GM23338 (cell line): ENCODE measurements around the gene KCNS3. TPM values are rescaled to one million over a fixed set of nuclear protein-coding genes. Genes with fewer than 3 reads are reported as not detected.

Experiments used
- ATAC-seq: fragments of 200-7000 bp; cut with Tn5 transposase; 3 replicates; pipeline ENCODE4 v1.9.1; 2020
- DNase-seq: peaks from one replicate; pipeline ENCODE4 v3.0.0-alpha.2; 2015; ENCODE audit warnings: low spot score
- H2AFZ ChIP-seq: fragments of 200-600 bp; sonication (generic); 2 replicates; pipeline ENCODE4 v1.8.0; 2016; ENCODE audit warnings: antibody characterized with exemption, mild to moderate bottlenecking, moderate library complexity
- H3F3A ChIP-seq: fragments of 200-600 bp; sonication (generic); replicated peaks from 2 replicates; pipeline ENCODE4 v1.8.0; 2017; ENCODE audit warnings: antibody characterized with exemption, mixed run types, low read depth
- H3K27ac ChIP-seq: fragments of 200-600 bp; sonication (generic); 2 replicates; pipeline ENCODE4 v1.6.1; 2016; ENCODE audit warnings: low read depth
- H3K27me3 ChIP-seq: fragments of 200-600 bp; sonication (generic); 2 replicates; pipeline ENCODE4 v1.8.0; 2016; ENCODE audit warnings: mild to moderate bottlenecking, mixed run types, moderate library complexity; ENCODE audit not compliant: insufficient read depth
- H3K36me3 ChIP-seq: fragments of 200-600 bp; sonication (generic); 2 replicates; pipeline ENCODE4 v1.8.0; 2016; ENCODE audit warnings: mild to moderate bottlenecking; ENCODE audit not compliant: insufficient read depth
- H3K4me1 ChIP-seq: fragments of 200-600 bp; sonication (generic); 2 replicates; pipeline ENCODE4 v1.8.0; 2016; ENCODE audit warnings: mild to moderate bottlenecking, moderate library complexity; ENCODE audit not compliant: insufficient read depth
- H3K4me2 ChIP-seq: fragments of 200-600 bp; sonication (generic); 2 replicates; pipeline ENCODE4 v1.7.1; 2017; ENCODE audit warnings: mixed run types
- H3K4me3 ChIP-seq: fragments of 200-600 bp; sonication (generic); 2 replicates; pipeline ENCODE4 v1.6.1; 2016; ENCODE audit warnings: mixed run types
- H3K79me2 ChIP-seq: fragments of 200-600 bp; sonication (generic); replicated peaks from 2 replicates; pipeline ENCODE4 v1.8.0; 2017; ENCODE audit warnings: mild to moderate bottlenecking; ENCODE audit not compliant: insufficient read depth
- H3K9me2 ChIP-seq: fragments of 200-600 bp; sonication (generic); 2 replicates; pipeline ENCODE4 v1.8.0; 2017; ENCODE audit not compliant: insufficient read depth
- H4K20me1 ChIP-seq: fragments of 200-600 bp; sonication (generic); replicated peaks from 2 replicates; pipeline ENCODE4 v1.8.0; 2017; ENCODE audit warnings: mild to moderate bottlenecking; ENCODE audit not compliant: insufficient read depth
- H3K27ac Mint-ChIP-seq: 2 replicates; pipeline ENCODE4 v1.8.0; 2020; ENCODE audit warnings: inconsistent platforms, mild to moderate bottlenecking, moderate library complexity, mixed read lengths
- H3K27me3 Mint-ChIP-seq: 3 replicates; pipeline ENCODE4 v1.8.0; 2022; ENCODE audit warnings: low read depth, mild to moderate bottlenecking, moderate library complexity, mixed read lengths, inconsistent platforms; ENCODE audit not compliant: insufficient read depth, poor library complexity
- H3K36me3 Mint-ChIP-seq: 3 replicates; pipeline ENCODE4 v1.8.0; 2021; ENCODE audit warnings: low read depth, mild to moderate bottlenecking, inconsistent platforms, moderate library complexity, mixed read lengths
- H3K4me1 Mint-ChIP-seq: 3 replicates; pipeline ENCODE4 v1.8.0; 2020; ENCODE audit warnings: mild to moderate bottlenecking, inconsistent platforms, mixed read lengths
- H3K4me3 Mint-ChIP-seq: 3 replicates; pipeline ENCODE4 v1.8.0; 2021; ENCODE audit warnings: moderate library complexity, mild to moderate bottlenecking, inconsistent platforms, mixed read lengths
- H3K9me3 Mint-ChIP-seq: 3 replicates; pipeline ENCODE4 v1.8.0; 2020; ENCODE audit warnings: moderate library complexity, mild to moderate bottlenecking, inconsistent platforms, mixed read lengths
- CREB1 ChIP-seq: fragments of 250-450 bp; sonication (Bioruptor Pico); IDR thresholded peaks from 2 replicates; pipeline ENCODE4 v1.5.0; 2020; ENCODE audit warnings: low read depth, mild to moderate bottlenecking, moderate library complexity
- EZH2 ChIP-seq: fragments of 200-600 bp; sonication (generic); IDR thresholded peaks from one replicate; pipeline ENCODE4 v1.8.0; 2017; ENCODE audit warnings: antibody characterized with exemption, mild to moderate bottlenecking, low read depth; ENCODE audit not compliant: unreplicated experiment
- EZH2phosphoT487 ChIP-seq: fragments of 200-600 bp; sonication (generic); IDR thresholded peaks from one replicate; pipeline ENCODE4 v1.8.1; 2018; ENCODE audit warnings: antibody characterized with exemption; ENCODE audit not compliant: unreplicated experiment
- JUNB ChIP-seq: IDR thresholded peaks from one replicate; pipeline ENCODE4 v1.6.1; 2016; ENCODE audit warnings: antibody characterized with exemption; ENCODE audit not compliant: unreplicated experiment
- NANOG ChIP-seq: IDR thresholded peaks from 2 replicates; pipeline ENCODE4 v1.6.1; 2016; ENCODE audit warnings: antibody characterized with exemption, borderline replicate concordance
- POLR2AphosphoS5 ChIP-seq: IDR thresholded peaks from 2 replicates; pipeline ENCODE4 v1.6.1; 2016; ENCODE audit warnings: antibody characterized with exemption, low read depth
- STAT1 ChIP-seq: IDR thresholded peaks from one replicate; pipeline ENCODE4 v1.6.1; 2016; ENCODE audit warnings: antibody characterized with exemption; ENCODE audit not compliant: unreplicated experiment
- ZNF114 ChIP-seq: fragments of 250-450 bp; sonication (Bioruptor Pico); IDR thresholded peaks from 2 replicates; pipeline ENCODE4 v1.5.0; 2020; ENCODE audit warnings: mild to moderate bottlenecking, moderate library complexity
- ZNF331 ChIP-seq: fragments of 250-450 bp; sonication (Bioruptor Pico); IDR thresholded peaks from 2 replicates; pipeline ENCODE4 v1.5.0; 2020; ENCODE audit warnings: low read depth, mild to moderate bottlenecking, moderate library complexity
- polyA plus RNA-seq: library from polyadenylated mRNA; unstranded; fragments of >200 nt; fragmentation: Nextera tagmentation; extraction: Ambion mirVana; gene quantifications from 2 replicates; pipeline ENCODE4 v1.2.1, GENCODE V29; 2016
- total RNA-seq: library from RNA; depleted of rRNA; stranded (reverse); fragments of >200 nt; shearing (Covaris generic); gene quantifications from 2 replicates; pipeline ENCODE4 v1.2.3, GENCODE V29; 2014
- TF ChIP-seq, protein P1 (sequence below), 2 experiments: fragments of 200-600 bp in 1 of 2; sonication (generic) in 1 of 2; conservative IDR thresholded peaks; 2 replicates each; pipeline versions ENCODE4 v1.5.1 to v1.6.1; 2016 to 2017; ENCODE audit warnings: antibody characterized with exemption in 2 of 2, low read depth in 2 of 2, mild to moderate bottlenecking in 2 of 2, moderate library complexity in 1 of 2
- TF ChIP-seq, protein P2 (sequence below): IDR thresholded peaks from one replicate; pipeline ENCODE4 v1.6.1; 2018; ENCODE audit warnings: antibody characterized with exemption; ENCODE audit not compliant: unreplicated experiment
- TF ChIP-seq, protein P3 (sequence below): fragments of 250-450 bp; sonication (Bioruptor Pico); IDR thresholded peaks from 2 replicates; pipeline ENCODE4 v1.5.0; 2020; ENCODE audit warnings: mild to moderate bottlenecking, moderate library complexity
- TF ChIP-seq, protein P4 (sequence below): IDR thresholded peaks from 2 replicates; pipeline ENCODE4 v1.6.1; 2016; ENCODE audit warnings: antibody characterized with exemption

KCNS3 gene
- total and polyA plus RNA-seq, 2 experiments from 2014 or later: 23.2 to 80.0 TPM

DNA sequence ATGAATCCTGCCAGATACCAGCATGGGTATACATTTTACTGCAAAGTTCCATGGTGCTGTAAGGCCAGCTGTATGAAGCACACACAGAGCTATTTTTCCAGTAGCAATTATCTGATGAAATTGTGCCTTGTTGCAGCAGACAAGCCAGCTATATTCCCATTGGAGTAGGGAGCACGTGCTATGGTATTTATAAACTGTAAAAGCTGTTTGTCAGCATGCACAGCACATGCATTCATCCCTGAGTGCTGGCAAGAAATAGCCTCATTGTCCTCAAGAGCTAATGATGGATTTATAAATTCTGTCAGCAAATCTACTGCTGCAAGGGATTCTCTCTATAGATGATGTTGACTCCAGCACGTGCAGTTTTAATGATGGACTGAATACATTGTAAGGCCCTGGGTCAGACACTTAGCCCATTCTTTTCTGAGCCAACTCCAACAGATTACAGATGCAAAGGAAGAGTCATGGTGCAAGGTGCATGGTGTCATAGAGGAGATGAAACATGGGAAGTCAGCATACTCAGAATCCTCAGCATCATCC lies 61.7 kb downstream of the KCNS3 start:
- no peak for TF ChIP-seq EZH2phosphoT487
- TF ChIP-seq, protein P1, sequence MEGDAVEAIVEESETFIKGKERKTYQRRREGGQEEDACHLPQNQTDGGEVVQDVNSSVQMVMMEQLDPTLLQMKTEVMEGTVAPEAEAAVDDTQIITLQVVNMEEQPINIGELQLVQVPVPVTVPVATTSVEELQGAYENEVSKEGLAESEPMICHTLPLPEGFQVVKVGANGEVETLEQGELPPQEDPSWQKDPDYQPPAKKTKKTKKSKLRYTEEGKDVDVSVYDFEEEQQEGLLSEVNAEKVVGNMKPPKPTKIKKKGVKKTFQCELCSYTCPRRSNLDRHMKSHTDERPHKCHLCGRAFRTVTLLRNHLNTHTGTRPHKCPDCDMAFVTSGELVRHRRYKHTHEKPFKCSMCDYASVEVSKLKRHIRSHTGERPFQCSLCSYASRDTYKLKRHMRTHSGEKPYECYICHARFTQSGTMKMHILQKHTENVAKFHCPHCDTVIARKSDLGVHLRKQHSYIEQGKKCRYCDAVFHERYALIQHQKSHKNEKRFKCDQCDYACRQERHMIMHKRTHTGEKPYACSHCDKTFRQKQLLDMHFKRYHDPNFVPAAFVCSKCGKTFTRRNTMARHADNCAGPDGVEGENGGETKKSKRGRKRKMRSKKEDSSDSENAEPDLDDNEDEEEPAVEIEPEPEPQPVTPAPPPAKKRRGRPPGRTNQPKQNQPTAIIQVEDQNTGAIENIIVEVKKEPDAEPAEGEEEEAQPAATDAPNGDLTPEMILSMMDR (conservative IDR thresholded peaks at IDR 0.05; ENCODE audit: low read depth in 2 of 2): no peak
- no peak for TF ChIP-seq JUNB
- TF ChIP-seq, protein P2, sequence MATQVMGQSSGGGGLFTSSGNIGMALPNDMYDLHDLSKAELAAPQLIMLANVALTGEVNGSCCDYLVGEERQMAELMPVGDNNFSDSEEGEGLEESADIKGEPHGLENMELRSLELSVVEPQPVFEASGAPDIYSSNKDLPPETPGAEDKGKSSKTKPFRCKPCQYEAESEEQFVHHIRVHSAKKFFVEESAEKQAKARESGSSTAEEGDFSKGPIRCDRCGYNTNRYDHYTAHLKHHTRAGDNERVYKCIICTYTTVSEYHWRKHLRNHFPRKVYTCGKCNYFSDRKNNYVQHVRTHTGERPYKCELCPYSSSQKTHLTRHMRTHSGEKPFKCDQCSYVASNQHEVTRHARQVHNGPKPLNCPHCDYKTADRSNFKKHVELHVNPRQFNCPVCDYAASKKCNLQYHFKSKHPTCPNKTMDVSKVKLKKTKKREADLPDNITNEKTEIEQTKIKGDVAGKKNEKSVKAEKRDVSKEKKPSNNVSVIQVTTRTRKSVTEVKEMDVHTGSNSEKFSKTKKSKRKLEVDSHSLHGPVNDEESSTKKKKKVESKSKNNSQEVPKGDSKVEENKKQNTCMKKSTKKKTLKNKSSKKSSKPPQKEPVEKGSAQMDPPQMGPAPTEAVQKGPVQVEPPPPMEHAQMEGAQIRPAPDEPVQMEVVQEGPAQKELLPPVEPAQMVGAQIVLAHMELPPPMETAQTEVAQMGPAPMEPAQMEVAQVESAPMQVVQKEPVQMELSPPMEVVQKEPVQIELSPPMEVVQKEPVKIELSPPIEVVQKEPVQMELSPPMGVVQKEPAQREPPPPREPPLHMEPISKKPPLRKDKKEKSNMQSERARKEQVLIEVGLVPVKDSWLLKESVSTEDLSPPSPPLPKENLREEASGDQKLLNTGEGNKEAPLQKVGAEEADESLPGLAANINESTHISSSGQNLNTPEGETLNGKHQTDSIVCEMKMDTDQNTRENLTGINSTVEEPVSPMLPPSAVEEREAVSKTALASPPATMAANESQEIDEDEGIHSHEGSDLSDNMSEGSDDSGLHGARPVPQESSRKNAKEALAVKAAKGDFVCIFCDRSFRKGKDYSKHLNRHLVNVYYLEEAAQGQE: no peak
- no peak for TF ChIP-seq ZNF331 (CRISPR knock-in tag)
- TF ChIP-seq, protein P3, sequence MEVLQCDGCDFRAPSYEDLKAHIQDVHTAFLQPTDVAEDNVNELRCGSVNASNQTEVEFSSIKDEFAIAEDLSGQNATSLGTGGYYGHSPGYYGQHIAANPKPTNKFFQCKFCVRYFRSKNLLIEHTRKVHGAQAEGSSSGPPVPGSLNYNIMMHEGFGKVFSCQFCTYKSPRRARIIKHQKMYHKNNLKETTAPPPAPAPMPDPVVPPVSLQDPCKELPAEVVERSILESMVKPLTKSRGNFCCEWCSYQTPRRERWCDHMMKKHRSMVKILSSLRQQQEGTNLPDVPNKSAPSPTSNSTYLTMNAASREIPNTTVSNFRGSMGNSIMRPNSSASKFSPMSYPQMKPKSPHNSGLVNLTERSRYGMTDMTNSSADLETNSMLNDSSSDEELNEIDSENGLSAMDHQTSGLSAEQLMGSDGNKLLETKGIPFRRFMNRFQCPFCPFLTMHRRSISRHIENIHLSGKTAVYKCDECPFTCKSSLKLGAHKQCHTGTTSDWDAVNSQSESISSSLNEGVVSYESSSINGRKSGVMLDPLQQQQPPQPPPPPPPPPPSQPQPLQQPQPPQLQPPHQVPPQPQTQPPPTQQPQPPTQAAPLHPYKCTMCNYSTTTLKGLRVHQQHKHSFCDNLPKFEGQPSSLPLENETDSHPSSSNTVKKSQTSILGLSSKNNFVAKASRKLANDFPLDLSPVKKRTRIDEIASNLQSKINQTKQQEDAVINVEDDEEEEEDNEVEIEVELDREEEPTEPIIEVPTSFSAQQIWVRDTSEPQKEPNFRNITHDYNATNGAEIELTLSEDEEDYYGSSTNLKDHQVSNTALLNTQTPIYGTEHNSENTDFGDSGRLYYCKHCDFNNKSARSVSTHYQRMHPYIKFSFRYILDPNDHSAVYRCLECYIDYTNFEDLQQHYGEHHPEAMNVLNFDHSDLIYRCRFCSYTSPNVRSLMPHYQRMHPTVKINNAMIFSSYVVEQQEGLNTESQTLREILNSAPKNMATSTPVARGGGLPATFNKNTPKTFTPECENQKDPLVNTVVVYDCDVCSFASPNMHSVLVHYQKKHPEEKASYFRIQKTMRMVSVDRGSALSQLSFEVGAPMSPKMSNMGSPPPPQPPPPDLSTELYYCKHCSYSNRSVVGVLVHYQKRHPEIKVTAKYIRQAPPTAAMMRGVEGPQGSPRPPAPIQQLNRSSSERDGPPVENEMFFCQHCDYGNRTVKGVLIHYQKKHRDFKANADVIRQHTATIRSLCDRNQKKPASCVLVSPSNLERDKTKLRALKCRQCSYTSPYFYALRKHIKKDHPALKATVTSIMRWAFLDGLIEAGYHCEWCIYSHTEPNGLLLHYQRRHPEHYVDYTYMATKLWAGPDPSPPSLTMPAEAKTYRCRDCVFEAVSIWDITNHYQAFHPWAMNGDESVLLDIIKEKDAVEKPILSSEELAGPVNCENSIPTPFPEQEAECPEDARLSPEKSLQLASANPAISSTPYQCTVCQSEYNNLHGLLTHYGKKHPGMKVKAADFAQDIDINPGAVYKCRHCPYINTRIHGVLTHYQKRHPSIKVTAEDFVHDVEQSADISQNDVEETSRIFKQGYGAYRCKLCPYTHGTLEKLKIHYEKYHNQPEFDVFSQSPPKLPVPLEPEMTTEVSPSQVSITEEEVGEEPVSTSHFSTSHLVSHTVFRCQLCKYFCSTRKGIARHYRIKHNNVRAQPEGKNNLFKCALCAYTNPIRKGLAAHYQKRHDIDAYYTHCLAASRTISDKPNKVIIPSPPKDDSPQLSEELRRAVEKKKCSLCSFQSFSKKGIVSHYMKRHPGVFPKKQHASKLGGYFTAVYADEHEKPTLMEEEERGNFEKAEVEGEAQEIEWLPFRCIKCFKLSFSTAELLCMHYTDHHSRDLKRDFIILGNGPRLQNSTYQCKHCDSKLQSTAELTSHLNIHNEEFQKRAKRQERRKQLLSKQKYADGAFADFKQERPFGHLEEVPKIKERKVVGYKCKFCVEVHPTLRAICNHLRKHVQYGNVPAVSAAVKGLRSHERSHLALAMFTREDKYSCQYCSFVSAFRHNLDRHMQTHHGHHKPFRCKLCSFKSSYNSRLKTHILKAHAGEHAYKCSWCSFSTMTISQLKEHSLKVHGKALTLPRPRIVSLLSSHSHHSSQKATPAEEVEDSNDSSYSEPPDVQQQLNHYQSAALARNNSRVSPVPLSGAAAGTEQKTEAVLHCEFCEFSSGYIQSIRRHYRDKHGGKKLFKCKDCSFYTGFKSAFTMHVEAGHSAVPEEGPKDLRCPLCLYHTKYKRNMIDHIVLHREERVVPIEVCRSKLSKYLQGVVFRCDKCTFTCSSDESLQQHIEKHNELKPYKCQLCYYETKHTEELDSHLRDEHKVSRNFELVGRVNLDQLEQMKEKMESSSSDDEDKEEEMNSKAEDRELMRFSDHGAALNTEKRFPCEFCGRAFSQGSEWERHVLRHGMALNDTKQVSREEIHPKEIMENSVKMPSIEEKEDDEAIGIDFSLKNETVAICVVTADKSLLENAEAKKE (CRISPR knock-in tag): no peak
- no peak for TF ChIP-seq STAT1
- TF ChIP-seq ZNF114 (CRISPR knock-in tag): no peak
- TF ChIP-seq POLR2AphosphoS5: no peak
- no peak for TF ChIP-seq CREB1 (CRISPR knock-in tag)
- TF ChIP-seq, protein P4, sequence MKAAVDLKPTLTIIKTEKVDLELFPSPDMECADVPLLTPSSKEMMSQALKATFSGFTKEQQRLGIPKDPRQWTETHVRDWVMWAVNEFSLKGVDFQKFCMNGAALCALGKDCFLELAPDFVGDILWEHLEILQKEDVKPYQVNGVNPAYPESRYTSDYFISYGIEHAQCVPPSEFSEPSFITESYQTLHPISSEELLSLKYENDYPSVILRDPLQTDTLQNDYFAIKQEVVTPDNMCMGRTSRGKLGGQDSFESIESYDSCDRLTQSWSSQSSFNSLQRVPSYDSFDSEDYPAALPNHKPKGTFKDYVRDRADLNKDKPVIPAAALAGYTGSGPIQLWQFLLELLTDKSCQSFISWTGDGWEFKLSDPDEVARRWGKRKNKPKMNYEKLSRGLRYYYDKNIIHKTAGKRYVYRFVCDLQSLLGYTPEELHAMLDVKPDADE: no peak
- TF ChIP-seq NANOG: no peak
- TF ChIP-seq EZH2: no peak
- ATAC-seq (no peak), DNase-seq (no peak)
- Histone ChIP-seq H3K36me3 (no peaks in the 10 kb centered on the region), H3F3A (no peaks in the 10 kb centered on the region), H3K4me1 (peaks cover 13% of the 10 kb centered on the region), H3K4me3 (no peak overlapping the region), H3K4me2 (no peak overlapping the region), H3K27me3 (no peaks in the 10 kb centered on the region), H3K79me2 (no peaks in the 10 kb centered on the region), H3K27ac (no peak overlapping the region), H2AFZ (no peak overlapping the region), H4K20me1 (no peaks in the 10 kb centered on the region; the same call in 1 of the 2 replicates), H3K9me2 (0 out of 2 replicates have a peak, but pooled peaks cover 5% of the 10 kb centered on the region)
- Mint-ChIP-seq H3K4me3 (no peak overlapping the region), H3K27me3 (no peaks in the 10 kb centered on the region), H3K4me1 (peaks cover 14% of the 10 kb centered on the region), H3K9me3 (peaks cover 4% of the 10 kb centered on the region; the same call in 1 of the 3 replicates), H3K36me3 (peaks cover 23% of the 10 kb centered on the region), H3K27ac (no peak overlapping the region)
